H1 (cell line): Measurements from ENCODE around the gene MARCHF10.

Source experiments
- CTCF ChIP-seq, 3 experiments: IDR thresholded peaks; 1 replicate in 2 of 3; 2 replicates in 1 of 3; pipeline versions ENCODE4 v1.5.1 to v1.6.1; 2011; ENCODE audit warnings: low read length in 3 of 3, mild to moderate bottlenecking in 3 of 3, inconsistent platforms in 2 of 3, low read depth in 1 of 3, moderate library complexity in 1 of 3; ENCODE audit not compliant: insufficient read depth in 1 of 3; ENCODE audit errors: control extremely low read depth in 1 of 3
- KDM1A ChIP-seq: fragments of 200-600, 300-600 bp; sonication (generic); IDR thresholded peaks from 2 replicates; pipeline ENCODE4 v1.7.1; 2016; ENCODE audit warnings: mild to moderate bottlenecking, low read length, borderline replicate concordance
- NRF1 ChIP-seq: IDR thresholded peaks from 2 replicates; pipeline ENCODE4 v1.6.1; 2011; ENCODE audit warnings: mild to moderate bottlenecking, low read depth, low read length, improper control_type of control experiment
- POLR2A ChIP-seq, 2 experiments: IDR thresholded peaks; 1 replicate in 1 of 2; 2 replicates in 1 of 2; pipeline ENCODE4 v1.6.1; 2011; ENCODE audit warnings: low read depth in 2 of 2, low read length in 2 of 2, mild to moderate bottlenecking in 2 of 2; ENCODE audit errors: control extremely low read depth in 1 of 2
- SP4 ChIP-seq: IDR thresholded peaks from 2 replicates; pipeline ENCODE4 v1.6.1; 2012; ENCODE audit warnings: low read length, inconsistent platforms

DNA sequence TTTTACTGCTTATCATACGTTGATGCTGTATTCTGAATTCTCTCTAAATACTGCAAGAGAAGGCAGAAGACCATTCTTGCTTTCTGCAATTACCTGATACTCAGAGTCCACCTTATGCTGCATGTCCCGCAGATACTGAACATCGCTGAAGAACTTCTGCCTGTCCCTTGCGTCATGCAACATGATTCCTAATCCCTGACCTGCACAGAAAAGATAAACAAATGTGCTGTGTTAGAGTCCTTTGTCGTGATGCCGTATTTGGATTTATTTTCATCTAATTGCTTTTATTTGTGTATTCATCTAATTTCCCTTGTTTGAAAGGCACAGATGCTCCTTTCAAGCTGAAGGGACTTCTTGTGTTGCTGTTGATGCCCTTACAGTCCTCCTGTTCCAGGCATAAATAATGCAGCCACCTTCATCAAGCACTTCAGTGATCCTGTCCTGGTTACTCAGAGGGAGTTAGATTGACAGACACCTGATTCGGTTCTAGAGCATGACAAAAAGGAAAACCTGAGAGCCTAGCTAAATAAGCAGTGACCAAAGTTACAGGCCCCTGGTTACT, 6.5 kb downstream of the MARCHF10 start:
- no peak for TF ChIP-seq NRF1
- no peak for TF ChIP-seq CTCF (IDR thresholded peaks at IDR 0.05; ENCODE audit: control extremely low read depth in 1 of 3, insufficient read depth in 1 of 3, low read depth in 1 of 3, low read length in 3 of 3)
- TF ChIP-seq KDM1A = no peak
- no peak for TF ChIP-seq POLR2A (IDR thresholded peaks at IDR 0.05; ENCODE audit: control extremely low read depth in 1 of 2, low read depth in 2 of 2, low read length in 2 of 2)
- TF ChIP-seq SP4 = no peak
